ENCODE data around the gene CEP83. TPM values are rescaled to one million over a fixed set of nuclear protein-coding genes. Genes with fewer than 3 reads are reported as not detected.
"Not testable (repeated sequence)": the region's sequence is repeated elsewhere in the genome, so short reads cannot be mapped to it uniquely, and the experiment has no call there.

Gene CEP83
- total and polyA plus RNA-seq, 4 donors: 19.5 to 25.8 (median 21.9) TPM

DNA sequence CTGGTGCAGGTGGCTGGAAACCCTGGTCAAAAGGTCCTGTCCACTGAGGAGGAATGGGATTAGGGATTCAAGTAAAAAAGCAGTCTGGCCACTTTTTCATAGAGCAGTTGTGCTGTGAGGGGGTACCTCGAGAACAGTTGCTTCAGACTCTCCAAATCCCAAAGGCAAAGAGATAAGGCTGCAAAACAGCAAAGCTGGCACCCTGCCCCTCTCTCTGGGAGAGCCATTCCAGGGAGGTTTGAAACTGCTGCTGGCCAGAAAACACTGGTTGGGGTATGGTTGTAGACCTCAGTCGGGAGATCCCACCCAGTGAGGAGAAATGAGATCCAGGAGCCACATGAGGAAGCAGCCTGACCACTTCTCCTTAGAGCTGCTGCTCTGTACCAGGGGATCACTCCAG is 137.3 kb downstream of the CEP83 start:
- Histone ChIP-seq H3K27me3 (ENCODE audit: control insufficient read depth, insufficient read depth, low read length) (no peaks in the 10 kb centered on the region), H3K9me3 (ENCODE audit: control insufficient read depth, insufficient read depth, low read length) (peaks cover 10% of the 10 kb centered on the region), H3K36me3 (ENCODE audit: control insufficient read depth, insufficient read depth, low read length) (peaks cover 13% of the 10 kb centered on the region), H3K27ac (ENCODE audit: low read depth, low read length) (no peak overlapping the region), H3K4me1 (ENCODE audit: control insufficient read depth, insufficient read depth, low read length) (no peaks in the 10 kb centered on the region), H3K4me3 (ENCODE audit: low read depth, low read length) (no peak overlapping the region)
- no CpG with 5 or more reads among the region's 2 CpGs for WGBS (ENCODE audit: insufficient coverage)
- DNase-seq (ENCODE audit: low read depth in 4 of 6, low spot score in 6 of 6): no peak

DNA sequence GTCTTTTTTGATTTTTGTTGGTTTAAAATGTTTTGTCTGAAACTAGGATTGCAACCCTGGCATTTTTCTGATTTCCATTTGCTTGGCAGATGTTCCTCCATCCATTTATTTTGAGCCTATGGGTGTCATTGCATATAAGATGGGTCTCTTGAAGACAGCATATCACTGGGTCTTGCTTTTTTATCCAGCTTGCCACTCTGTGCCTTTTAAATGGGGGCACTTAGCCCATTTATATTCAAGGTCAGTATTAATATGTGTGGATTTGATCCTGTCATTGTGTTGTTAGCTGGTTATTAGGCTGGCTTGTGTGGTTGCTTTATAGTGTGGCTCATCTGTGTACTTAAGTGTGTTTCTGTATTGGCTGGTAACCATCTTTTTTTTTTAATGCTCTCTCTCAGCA is 139.6 kb downstream of the CEP83 start:
- no peak overlapping the region for H3K27ac ChIP-seq (ENCODE audit: low read depth, low read length)
- H3K4me1 ChIP-seq (ENCODE audit: control insufficient read depth, insufficient read depth, low read length): no peaks in the 10 kb centered on the region
- peaks cover 13% of the 10 kb centered on the region for H3K36me3 ChIP-seq (ENCODE audit: control insufficient read depth, insufficient read depth, low read length)
- peaks cover 14% of the 10 kb centered on the region for H3K9me3 ChIP-seq (ENCODE audit: control insufficient read depth, insufficient read depth, low read length)
- H3K27me3 ChIP-seq (ENCODE audit: control insufficient read depth, insufficient read depth, low read length): no peaks in the 10 kb centered on the region
- H3K4me3 ChIP-seq (ENCODE audit: low read depth, low read length): no peak overlapping the region
- no peak for DNase-seq (ENCODE audit: low read depth in 4 of 6, low spot score in 6 of 6)

DNA sequence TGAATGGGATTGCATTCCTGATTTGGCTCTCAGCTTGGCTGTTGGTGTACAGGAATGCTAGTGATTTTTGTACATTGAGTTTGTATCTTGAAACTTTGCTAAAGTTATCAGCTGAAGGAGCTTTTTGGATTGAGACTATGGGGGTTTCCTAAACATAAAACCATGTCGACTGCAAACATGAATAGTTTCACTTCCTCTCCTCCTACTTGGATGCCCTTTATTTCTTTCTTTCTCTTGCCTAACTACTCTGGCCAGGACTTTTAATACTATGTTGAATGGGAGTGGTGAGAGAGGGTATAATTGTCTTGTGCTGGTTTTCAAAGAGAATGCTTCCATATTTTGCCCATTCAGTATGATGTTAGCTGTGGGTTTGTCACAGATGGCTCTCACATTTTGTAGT is 141.5 kb downstream of the CEP83 start:
- no peak for DNase-seq (ENCODE audit: low read depth in 4 of 6, low spot score in 6 of 6)
- Histone ChIP-seq H3K27me3 (ENCODE audit: control insufficient read depth, insufficient read depth, low read length) (no peaks in the 10 kb centered on the region), H3K36me3 (ENCODE audit: control insufficient read depth, insufficient read depth, low read length) (peaks cover 10% of the 10 kb centered on the region), H3K27ac (ENCODE audit: low read depth, low read length) (no peak overlapping the region), H3K4me1 (ENCODE audit: control insufficient read depth, insufficient read depth, low read length) (no peaks in the 10 kb centered on the region), H3K9me3 (ENCODE audit: control insufficient read depth, insufficient read depth, low read length) (peaks cover 15% of the 10 kb centered on the region), H3K4me3 (ENCODE audit: low read depth, low read length) (no peak overlapping the region)
- no CpG with 5 or more reads among the region's 1 CpG for WGBS (ENCODE audit: insufficient coverage)

DNA sequence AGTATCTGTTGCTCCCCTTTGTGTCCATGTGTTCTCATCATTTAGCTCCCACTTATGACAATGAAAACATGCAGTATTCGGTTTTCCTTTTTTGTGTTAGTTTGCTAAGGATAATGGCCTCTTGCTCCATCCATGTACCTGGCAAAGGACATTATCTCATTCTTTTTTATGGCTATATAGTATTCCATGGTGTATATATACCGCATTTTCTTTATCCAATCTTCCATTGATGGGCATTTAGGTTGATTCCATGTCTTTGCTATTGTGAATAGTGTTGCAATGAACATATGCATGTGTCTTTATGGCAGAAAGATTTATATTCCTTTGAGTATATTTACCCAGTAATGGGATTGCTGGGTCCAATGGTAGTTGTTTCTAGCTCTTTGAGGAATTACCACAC is 143.1 kb downstream of the CEP83 start:
- not testable (repeated sequence) for H3K4me3 ChIP-seq (ENCODE audit: low read depth, low read length); DNase-seq (ENCODE audit: low read depth in 4 of 6, low spot score in 6 of 6); H3K27me3 ChIP-seq (ENCODE audit: control insufficient read depth, insufficient read depth, low read length); H3K36me3 ChIP-seq (ENCODE audit: control insufficient read depth, insufficient read depth, low read length); H3K27ac ChIP-seq (ENCODE audit: low read depth, low read length); H3K4me1 ChIP-seq (ENCODE audit: control insufficient read depth, insufficient read depth, low read length)
- H3K9me3 ChIP-seq (ENCODE audit: control insufficient read depth, insufficient read depth, low read length): peaks cover 15% of the 10 kb centered on the region
- WGBS (ENCODE audit: insufficient coverage): no CpG with 5 or more reads among the region's 2 CpGs

DNA sequence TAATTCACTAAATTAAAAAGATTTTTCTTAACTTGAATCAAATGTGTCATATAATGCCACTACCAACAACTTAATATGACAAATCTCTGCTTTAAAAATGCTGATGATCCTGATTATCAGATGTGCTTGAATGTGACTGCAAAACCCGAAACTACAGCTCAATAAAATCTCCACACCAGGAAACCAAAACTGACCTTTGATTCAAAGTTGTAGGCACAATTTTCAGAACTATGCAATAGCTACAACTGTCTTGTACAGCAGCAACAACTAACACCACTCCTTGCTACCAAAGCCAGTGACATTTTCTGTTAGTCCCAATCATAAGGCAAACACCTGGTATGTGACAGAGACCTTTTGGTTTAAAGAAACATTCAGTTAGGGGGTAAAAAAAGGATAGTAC is 147.3 kb downstream of the CEP83 start:
- Histone ChIP-seq H3K36me3 (ENCODE audit: control insufficient read depth, insufficient read depth, low read length) (no peaks in the 10 kb centered on the region), H3K27me3 (ENCODE audit: control insufficient read depth, insufficient read depth, low read length) (no peaks in the 10 kb centered on the region), H3K4me1 (ENCODE audit: control insufficient read depth, insufficient read depth, low read length) (no peaks in the 10 kb centered on the region), H3K27ac (ENCODE audit: low read depth, low read length) (no peak overlapping the region), H3K9me3 (ENCODE audit: control insufficient read depth, insufficient read depth, low read length) (peaks cover 6% of the 10 kb centered on the region), H3K4me3 (ENCODE audit: low read depth, low read length) (no peak overlapping the region)
- 100% methylated on average over 1 of the region's 1 CpG for WGBS (ENCODE audit: insufficient coverage)
- no peak for DNase-seq (ENCODE audit: low read depth in 4 of 6, low spot score in 6 of 6)

DNA sequence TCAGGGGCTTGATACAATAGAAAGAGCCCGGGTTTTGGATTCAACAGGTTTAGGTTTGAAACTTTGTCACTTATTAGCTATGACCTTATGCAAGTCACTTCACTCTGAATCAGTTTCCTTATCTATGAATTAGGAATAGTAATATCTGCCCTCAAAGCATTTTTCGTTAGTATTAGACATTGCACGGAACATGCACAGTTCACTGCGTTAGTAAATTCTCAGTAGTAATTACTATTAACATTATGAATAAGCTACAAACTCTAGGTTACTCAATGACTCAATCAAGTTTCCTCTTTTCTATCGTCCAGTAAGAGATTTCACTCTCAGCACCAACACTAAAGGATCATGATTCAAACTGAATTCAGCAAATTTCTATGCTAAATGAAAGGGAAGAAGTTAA is 150.3 kb downstream of the CEP83 start:
- Histone ChIP-seq H3K9me3 (ENCODE audit: control insufficient read depth, insufficient read depth, low read length) (peaks cover 1% of the 10 kb centered on the region), H3K4me1 (ENCODE audit: control insufficient read depth, insufficient read depth, low read length) (no peaks in the 10 kb centered on the region), H3K36me3 (ENCODE audit: control insufficient read depth, insufficient read depth, low read length) (no peaks in the 10 kb centered on the region), H3K27me3 (ENCODE audit: control insufficient read depth, insufficient read depth, low read length) (no peaks in the 10 kb centered on the region), H3K27ac (ENCODE audit: low read depth, low read length) (no peak overlapping the region), H3K4me3 (ENCODE audit: low read depth, low read length) (no peak overlapping the region)
- no CpG with 5 or more reads among the region's 5 CpGs for WGBS (ENCODE audit: insufficient coverage)
- no peak for DNase-seq (ENCODE audit: low read depth in 4 of 6, low spot score in 6 of 6)

DNA sequence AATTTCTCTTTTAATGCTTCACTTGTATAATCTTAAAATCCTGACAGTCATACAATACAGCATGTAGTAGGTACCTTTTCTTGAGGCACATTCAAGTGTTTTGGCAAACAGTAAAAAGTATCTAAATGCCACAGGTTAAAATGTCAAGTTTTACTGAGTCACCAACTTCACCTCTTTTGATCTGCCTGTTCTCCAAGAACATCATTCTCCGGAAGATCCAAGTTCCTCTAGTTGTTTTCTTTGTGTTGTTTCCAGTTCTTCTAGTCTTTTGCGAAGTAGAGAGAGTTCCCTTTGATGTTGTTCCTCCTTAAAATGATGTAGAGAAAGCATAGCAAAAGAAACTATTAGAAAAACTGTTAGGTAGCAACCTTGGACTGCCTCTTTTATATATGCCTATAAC is 151.1 kb downstream of the CEP83 start:
- no CpG with 5 or more reads among the region's 2 CpGs for WGBS (ENCODE audit: insufficient coverage)
- no peak for DNase-seq (ENCODE audit: low read depth in 4 of 6, low spot score in 6 of 6)
- Histone ChIP-seq H3K27me3 (ENCODE audit: control insufficient read depth, insufficient read depth, low read length) (no peaks in the 10 kb centered on the region), H3K4me3 (ENCODE audit: low read depth, low read length) (no peak overlapping the region), H3K4me1 (ENCODE audit: control insufficient read depth, insufficient read depth, low read length) (no peaks in the 10 kb centered on the region), H3K36me3 (ENCODE audit: control insufficient read depth, insufficient read depth, low read length) (no peaks in the 10 kb centered on the region), H3K27ac (ENCODE audit: low read depth, low read length) (no peak overlapping the region), H3K9me3 (ENCODE audit: control insufficient read depth, insufficient read depth, low read length) (no peaks in the 10 kb centered on the region)

DNA sequence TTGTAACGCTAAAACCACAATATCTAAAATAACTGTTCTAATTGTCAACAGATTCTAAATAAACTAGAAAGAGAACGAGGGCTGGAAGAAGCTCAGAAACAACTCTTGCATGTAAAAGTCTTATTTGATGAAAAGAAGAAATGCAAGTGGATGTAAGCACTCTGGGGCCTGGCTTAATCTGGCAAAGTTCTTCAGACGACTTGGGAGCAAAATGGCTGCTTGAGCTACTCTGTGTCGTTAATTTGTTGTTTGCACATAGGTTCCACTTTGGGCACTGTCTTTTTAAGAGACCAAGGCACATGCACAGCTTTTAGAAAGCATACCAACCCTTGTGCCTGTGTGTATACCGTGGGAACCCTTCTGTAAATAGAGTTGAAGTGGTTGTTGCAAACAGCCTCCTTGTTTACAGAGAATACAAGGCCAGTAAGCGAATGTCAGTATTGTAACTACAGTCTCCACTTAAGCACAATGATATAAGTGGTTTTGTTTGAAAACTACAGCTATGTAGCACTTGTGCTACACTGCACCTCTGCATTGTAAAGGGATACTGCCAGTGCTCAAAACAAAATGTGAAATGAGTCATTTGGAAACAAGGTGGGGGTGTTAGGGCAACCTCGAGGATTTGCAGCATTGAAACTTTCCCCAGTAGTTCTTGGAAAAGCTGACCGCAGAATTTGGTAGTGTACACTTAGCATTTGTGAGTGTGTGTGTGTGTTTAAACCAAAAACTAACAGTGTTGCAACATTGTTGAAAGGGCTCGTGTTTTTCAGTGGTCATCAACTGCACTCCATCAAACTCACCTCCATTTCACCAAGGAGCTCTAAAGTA is 154.3 kb downstream of the CEP83 start:
- H3K36me3 ChIP-seq (ENCODE audit: control insufficient read depth, insufficient read depth, low read length): no peaks in the 10 kb centered on the region
- no peak overlapping the region for H3K27ac ChIP-seq (ENCODE audit: low read depth, low read length)
- no peaks in the 10 kb centered on the region for H3K27me3 ChIP-seq (ENCODE audit: control insufficient read depth, insufficient read depth, low read length)
- H3K4me3 ChIP-seq (ENCODE audit: low read depth, low read length): no peak overlapping the region
- 54% methylated on average over 4 of the region's 9 CpGs for WGBS (ENCODE audit: insufficient coverage)
- no peak for DNase-seq (ENCODE audit: low read depth in 4 of 6, low spot score in 6 of 6)
- no peaks in the 10 kb centered on the region for H3K9me3 ChIP-seq (ENCODE audit: control insufficient read depth, insufficient read depth, low read length)
- H3K4me1 ChIP-seq (ENCODE audit: control insufficient read depth, insufficient read depth, low read length): no peaks in the 10 kb centered on the region

DNA sequence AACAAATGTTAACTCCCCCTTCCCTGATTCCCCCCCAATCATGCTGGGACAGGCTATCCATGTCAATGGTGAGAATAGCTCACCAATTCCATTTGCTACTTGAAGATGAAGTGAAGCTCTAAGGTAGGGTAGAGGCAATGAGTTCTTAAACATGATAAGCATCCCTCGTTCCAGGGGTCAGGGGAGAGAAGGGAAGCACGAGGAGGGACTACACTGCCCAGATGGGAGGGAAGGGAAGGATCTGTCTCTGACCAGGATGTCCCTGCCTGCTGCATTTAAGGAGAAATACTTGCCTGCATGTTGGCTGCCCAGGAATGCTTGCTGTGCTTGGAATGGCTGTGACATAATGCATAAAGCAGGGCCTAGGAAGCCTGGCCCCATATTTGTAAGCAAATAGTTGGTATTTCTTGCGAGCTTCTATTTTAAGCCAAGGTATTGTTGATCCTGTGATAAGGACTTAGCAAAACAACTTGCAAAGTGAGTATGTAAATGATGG is 155.1 kb downstream of the CEP83 start:
- Histone ChIP-seq H3K9me3 (ENCODE audit: control insufficient read depth, insufficient read depth, low read length) (no peaks in the 10 kb centered on the region), H3K27me3 (ENCODE audit: control insufficient read depth, insufficient read depth, low read length) (no peaks in the 10 kb centered on the region), H3K4me1 (ENCODE audit: control insufficient read depth, insufficient read depth, low read length) (no peaks in the 10 kb centered on the region), H3K4me3 (ENCODE audit: low read depth, low read length) (no peak overlapping the region), H3K36me3 (ENCODE audit: control insufficient read depth, insufficient read depth, low read length) (peaks cover 3% of the 10 kb centered on the region), H3K27ac (ENCODE audit: low read depth, low read length) (no peak overlapping the region)
- DNase-seq (ENCODE audit: low read depth in 4 of 6, low spot score in 6 of 6): no peak
- WGBS (ENCODE audit: insufficient coverage): 71% methylated on average over 2 of the region's 3 CpGs

DNA sequence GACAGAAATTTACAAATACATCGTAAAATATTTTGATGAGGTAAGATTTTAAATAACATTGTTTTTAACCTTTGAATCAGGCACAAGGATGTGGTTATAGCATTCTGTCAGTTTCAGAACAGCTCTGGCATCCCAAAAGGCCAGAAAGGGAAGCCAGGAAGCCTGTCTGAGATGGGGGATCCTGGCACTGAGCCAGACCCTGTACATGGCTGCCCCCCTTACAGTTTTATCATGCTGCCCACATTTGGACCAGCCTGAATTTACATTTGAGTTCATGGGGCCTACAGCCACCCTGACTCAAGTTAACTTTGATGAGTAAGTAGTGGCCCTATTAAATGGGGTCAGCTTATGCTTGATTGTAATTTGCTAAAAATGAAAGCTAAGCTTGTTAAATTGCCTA is 155.7 kb downstream of the CEP83 start:
- H3K4me1 ChIP-seq (ENCODE audit: control insufficient read depth, insufficient read depth, low read length): no peaks in the 10 kb centered on the region
- peaks cover 6% of the 10 kb centered on the region for H3K36me3 ChIP-seq (ENCODE audit: control insufficient read depth, insufficient read depth, low read length)
- no peaks in the 10 kb centered on the region for H3K9me3 ChIP-seq (ENCODE audit: control insufficient read depth, insufficient read depth, low read length)
- no peak overlapping the region for H3K4me3 ChIP-seq (ENCODE audit: low read depth, low read length)
- no peak for DNase-seq (ENCODE audit: low read depth in 4 of 6, low spot score in 6 of 6)
- H3K27me3 ChIP-seq (ENCODE audit: control insufficient read depth, insufficient read depth, low read length): no peaks in the 10 kb centered on the region
- H3K27ac ChIP-seq (ENCODE audit: low read depth, low read length): no peak overlapping the region
- no CpG with 5 or more reads among the region's 1 CpG for WGBS (ENCODE audit: insufficient coverage)
